GM12878 (cell line): ENCODE data around the gene CDCA3. TPM values are rescaled to one million over a fixed set of nuclear protein-coding genes. Genes with fewer than 3 reads are reported as not detected.

Experiments
- ATAC-seq: fragments of 200-7000 bp; cut with Tn5 transposase; 3 replicates; pipeline ENCODE4 v1.9.1; 2020; ENCODE audit warnings: mild to moderate bottlenecking, moderate library complexity
- BruUV-seq: library from RNA; stranded (reverse); fragments of 400-500 nt; replicated peaks from 2 replicates; lab custom pipeline; 2021; lab: Mats Ljungman, UMichigan
- CTCF ChIA-PET: fragments of 300-600 bp; sonication (Branson Sonifier 250); formaldehyde crosslinking; extraction: SDS; loops from one replicate; lab custom pipeline; 2021; ENCODE audit warnings: inconsistent platforms; lab: Yijun Ruan, JAX
- POLR2A ChIA-PET: fragments of 350-600 bp; formaldehyde crosslinking; extraction: SDS; loops from one replicate; lab custom pipeline; 2021; ENCODE audit warnings: inconsistent platforms; lab: Charles Lee
- RAD21 ChIA-PET: fragments of 300-600 bp; sonication (Branson Sonifier 250); formaldehyde crosslinking; loops from one replicate; lab custom pipeline; 2023; ENCODE audit warnings: antibody characterized with exemption; ENCODE audit not compliant: unreplicated experiment; lab: Charles Lee
- SMC1A ChIA-PET: fragments of 300-600 bp; sonication (Branson Sonifier 250); formaldehyde crosslinking; loops from one replicate; lab custom pipeline; 2023; ENCODE audit not compliant: unreplicated experiment, uncharacterized antibody; lab: Charles Lee
- DNase-seq: peaks from one replicate; pipeline ENCODE4 v3.0.0-alpha.2; 2011; ENCODE audit warnings: low read depth, low spot score
- FAIRE-seq: peaks from 3 replicates; lab custom pipeline; 2011; peaks lifted over from hg19 to GRCh38; lab: Jason Lieb, UNC
- H2AFZ ChIP-seq: 2 replicates; pipeline ENCODE4 v1.6.0; 2011; ENCODE audit warnings: low read depth, low read length, control low read depth; ENCODE audit not compliant: control insufficient read depth
- H3K27ac ChIP-seq: 2 replicates; pipeline ENCODE4 v1.5.1; 2011; ENCODE audit warnings: control low read depth; ENCODE audit not compliant: control insufficient read depth, insufficient read depth
- H3K27me3 ChIP-seq, 2 experiments: replicated peaks in 1 of 2; 2 replicates each; pipeline versions ENCODE4 v1.6.0 to v1.6.1; 2011; ENCODE audit warnings: low read length in 1 of 2; ENCODE audit not compliant: control insufficient read depth in 2 of 2, insufficient read depth in 2 of 2
- H3K36me3 ChIP-seq, 2 experiments: 2 replicates each; pipeline ENCODE4 v1.5.1; 2011; ENCODE audit warnings: low read length in 1 of 2; ENCODE audit not compliant: control insufficient read depth in 2 of 2, insufficient read depth in 2 of 2
- H3K4me1 ChIP-seq: 2 replicates; pipeline ENCODE4 v1.6.1; 2011; ENCODE audit warnings: mild to moderate bottlenecking, low read length, moderate library complexity, mixed read lengths; ENCODE audit not compliant: control insufficient read depth, insufficient read depth
- H3K4me2 ChIP-seq: 2 replicates; pipeline ENCODE4 v1.6.0; 2011; ENCODE audit warnings: control low read depth; ENCODE audit not compliant: control insufficient read depth, insufficient read depth
- H3K4me3 ChIP-seq: fragments of 200-600 bp; sonication (generic); 2 replicates; pipeline ENCODE4 v1.5.1; 2016
- H3K79me2 ChIP-seq: 2 replicates; pipeline ENCODE4 v1.6.0; 2011; ENCODE audit warnings: low read length; ENCODE audit not compliant: control insufficient read depth, insufficient read depth
- H3K9ac ChIP-seq: 2 replicates; pipeline ENCODE4 v1.8.0; 2011; ENCODE audit warnings: low read length, control low read depth, mixed read lengths; ENCODE audit not compliant: control insufficient read depth, insufficient read depth
- H3K9me3 ChIP-seq: replicated peaks from 3 replicates; pipeline ENCODE4 v1.5.1; 2011; ENCODE audit warnings: mild to moderate bottlenecking, low read length; ENCODE audit not compliant: control insufficient read depth, insufficient read depth
- H4K20me1 ChIP-seq: 2 replicates; pipeline ENCODE4 v1.6.0; 2011; ENCODE audit not compliant: control insufficient read depth, insufficient read depth
- HDGF ChIP-seq: fragments of 450-650 bp; IDR thresholded peaks from 2 replicates; pipeline ENCODE4 v1.6.1; 2016; ENCODE audit warnings: antibody characterized with exemption
- NBN ChIP-seq: fragments of 450-650 bp; IDR thresholded peaks from 2 replicates; pipeline ENCODE4 v1.6.1; 2016
- RBBP5 ChIP-seq: fragments of 200-600 bp; sonication (generic); conservative IDR thresholded peaks from 2 replicates; pipeline ENCODE4 v1.6.1; 2016
- SUZ12 ChIP-seq: fragments of 200-600 bp; sonication (generic); IDR thresholded peaks from one replicate; pipeline ENCODE4 v1.6.1; 2018; ENCODE audit warnings: antibody characterized with exemption, mild to moderate bottlenecking; ENCODE audit not compliant: unreplicated experiment
- WGBS: methylation state at CpG from one replicate; pipeline ENCODE4 v1.1.6; 2016; ENCODE audit warnings: low lambda C conversion rate; ENCODE audit not compliant: insufficient replicate concordance, insufficient coverage; ENCODE audit errors: missing lambda C conversion rate; 5-methylcytosine and 5-hydroxymethylcytosine counted together
- in situ Hi-C: fragments of 300-500 bp; cut with MboI; formaldehyde crosslinking; loops from 9 replicates; pipeline ENCODE4 v1.14.3; 2018; ENCODE audit warnings: mixed read lengths
- intact Hi-C: fragments of 100-400 bp; cut with micrococcal nuclease; formaldehyde crosslinking; loops from one replicate; pipeline ENCODE4 v1.14.2; 2022; ENCODE audit not compliant: unreplicated experiment
- polyA plus RNA-seq, 11 experiments: library from polyadenylated mRNA; depleted of rRNA in 4 of 11; unstranded in 6 of 11; stranded (reverse) in 5 of 11; fragments of >200 nt; fragmentation: Nextera tagmentation in 4 of 11; fragmentation: Illumina TruSeq in 1 of 11; extraction: Ambion mirVana in 4 of 11; extraction: Trizol in 1 of 11; gene quantifications; 1 replicate in 1 of 11; 2 replicates in 10 of 11; pipeline versions ENCODE4 v1.2.1 to v1.2.3, GENCODE V29; 2011 to 2016; ENCODE audit warnings: inconsistent platforms in 2 of 11, missing spikeins in 2 of 11, low read depth in 1 of 11
- total RNA-seq, 4 experiments: library from RNA; depleted of rRNA in 3 of 4; stranded (reverse); fragments of >200 nt in 3 of 4; fragmentation: Illumina TruSeq in 1 of 4; extraction: Trizol in 1 of 4; gene quantifications; 2 replicates each; pipeline versions ENCODE4 v1.2.1 to v1.2.3, GENCODE V29; 2013 to 2021

Gene CDCA3
- total and polyA plus RNA-seq, 10 of the 15 experiments (the other 5 are each of a cell fraction or from before 2014, with no cell fraction given) = 34.5 to 148 (median 97.4) TPM

GRCh38 chr12:6852651-6853354 lies 1.7 kb upstream of the CDCA3 start:
- no TSS peak for BruUV-seq
- no peaks in the 10 kb centered on the region for H3K27me3 ChIP-seq
- TF ChIP-seq HDGF (peak; percentile 70; the same call in 1 of the 2 replicates), SUZ12 (no peak), NBN (0 out of 2 replicates have a peak, but pooled peaks have one; percentile 1), RBBP5 (no peak)
- TF ChIP-seq, all 136 proteins: peak for 2
- Histone ChIP-seq H3K9ac (peak overlapping the region; percentile 60), H3K4me3 (peak overlapping the region; percentile 82), H3K27ac (peak overlapping the region; percentile 84), H3K36me3 (peaks cover 15 to 26% of the 10 kb centered on the region in 2 experiments), H3K9me3 (no peaks in the 10 kb centered on the region), H3K79me2 (peaks cover 41% of the 10 kb centered on the region), H2AFZ (peak overlapping the region; percentile 27; the same call in 1 of the 2 replicates), H4K20me1 (no peaks in the 10 kb centered on the region), H3K4me1 (peaks cover 28% of the 10 kb centered on the region), H3K4me2 (peak overlapping the region; percentile 92)
- ChIA-PET CTCF (interaction anchor here (0.6 to 9.9 kb wide), 12 partner anchors 16 to 314 kb away, joined by 3 to 173 read pairs (median 4); partner anchors contain the start of genes COPS7A, MLF2, SPSB2 and TPI1), POLR2A (interaction anchor here (0.7 to 8.9 kb wide), 21 partner anchors 10 to 260 kb away, joined by 3 to 84 read pairs (median 7); partner anchors contain the start of genes COPS7A, LPCAT3, MLF2 and PTMS), RAD21 (interaction anchor here (0.5 to 5.6 kb wide), 11 partner anchors 15 to 260 kb away, joined by 3 to 42 read pairs (median 6); partner anchors contain the start of genes C12orf57, COPS7A, MLF2 and RNU7-1), SMC1A (interaction anchor here (0.9 to 5.0 kb wide), 11 partner anchors 12 to 255 kb away, joined by 3 to 42 read pairs (median 6); partner anchors contain the start of genes COPS7A, GNB3, MLF2 and SPSB2)
- in situ Hi-C loops = no loop called here
- FAIRE-seq = no peak
- intact Hi-C loops = loop anchor here (1.0 to 5.0 kb wide), 2 partner anchors 38 to 166 kb away; partner anchors contain the start of gene ZNF384
- no peak for DNase-seq
- ATAC-seq = no peak
- 3% methylated on average over 18 of the region's 18 CpGs for WGBS
